ENCODE measurements around the gene SLC6A3. TPM values are rescaled to one million over a fixed set of nuclear protein-coding genes. Genes with fewer than 3 reads are reported as not detected.

SLC6A3 gene
- total and polyA plus RNA-seq, 2 donors (not counting 1 experiment from before 2014, with no cell fraction given): not detected

DNA sequence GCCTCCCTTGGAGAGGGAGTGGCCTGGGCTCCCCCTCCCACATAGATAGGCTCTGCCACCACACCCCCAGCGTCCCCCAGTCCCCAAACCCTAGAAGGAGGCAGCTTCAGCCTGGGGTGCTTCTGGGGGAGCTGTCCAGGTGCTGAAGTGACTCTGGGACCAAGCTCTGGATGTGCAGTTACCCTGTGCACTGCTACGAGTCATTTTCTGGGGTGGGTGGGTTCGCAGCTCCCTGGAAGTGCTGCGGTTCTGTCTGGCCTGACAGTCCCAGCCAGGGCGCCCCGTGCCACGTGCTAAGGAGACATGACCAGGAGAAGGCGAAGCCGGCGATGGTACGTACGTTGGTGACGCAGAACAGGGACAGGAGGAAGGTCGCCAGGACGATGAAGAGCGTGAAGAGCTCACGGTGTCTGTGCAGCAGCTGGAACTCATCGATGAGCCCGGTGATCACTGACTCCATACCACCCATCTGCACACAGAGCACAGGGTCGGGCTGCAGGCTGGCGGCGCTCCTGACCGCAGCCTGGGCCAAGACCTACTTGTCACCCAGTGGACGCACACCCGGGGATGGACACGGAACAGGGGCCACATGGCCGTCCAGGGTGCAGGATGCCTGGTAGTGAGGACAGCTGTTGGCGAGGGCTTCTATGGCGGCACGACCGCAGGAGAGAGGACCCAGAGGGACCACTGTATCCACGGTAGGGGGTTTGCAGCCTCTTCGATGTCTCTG, 35.7 kb downstream of the SLC6A3 start:
- Histone ChIP-seq H3K9ac (ENCODE audit: insufficient read depth, low read length) (no peak overlapping the region), H2AFZ (ENCODE audit: low read length) (no peak overlapping the region), H3K79me2 (ENCODE audit: control insufficient read depth, insufficient read depth, low read length) (no peaks in the 10 kb centered on the region), H3K4me3 (replicated peaks in 1 of 4; ENCODE audit: control extremely low read depth in 1 of 4, insufficient read depth in 1 of 4, low read depth in 3 of 4, low read length in 4 of 4) (no peak overlapping the region), H3K27me3 (ENCODE audit: control insufficient read depth, insufficient read depth, low read length) (no peaks in the 10 kb centered on the region), H3K4me1 (ENCODE audit: control insufficient read depth, extremely low read depth, insufficient read depth, low read length) (no peaks in the 10 kb centered on the region), H3K27ac (ENCODE audit: insufficient read depth, low read length) (no peak overlapping the region), H4K20me1 (ENCODE audit: control insufficient read depth, extremely low read depth, insufficient read depth, low read length) (no peaks in the 10 kb centered on the region), H3K4me2 (ENCODE audit: extremely low read depth, insufficient read depth, low read length) (no peak overlapping the region), H3K36me3 (ENCODE audit: control insufficient read depth, insufficient read depth, low read length) (no peaks in the 10 kb centered on the region), H3K9me3 (ENCODE audit: control insufficient read depth, insufficient read depth, low read depth, low read length) (no peaks in the 10 kb centered on the region)
- TF ChIP-seq, protein P1, sequence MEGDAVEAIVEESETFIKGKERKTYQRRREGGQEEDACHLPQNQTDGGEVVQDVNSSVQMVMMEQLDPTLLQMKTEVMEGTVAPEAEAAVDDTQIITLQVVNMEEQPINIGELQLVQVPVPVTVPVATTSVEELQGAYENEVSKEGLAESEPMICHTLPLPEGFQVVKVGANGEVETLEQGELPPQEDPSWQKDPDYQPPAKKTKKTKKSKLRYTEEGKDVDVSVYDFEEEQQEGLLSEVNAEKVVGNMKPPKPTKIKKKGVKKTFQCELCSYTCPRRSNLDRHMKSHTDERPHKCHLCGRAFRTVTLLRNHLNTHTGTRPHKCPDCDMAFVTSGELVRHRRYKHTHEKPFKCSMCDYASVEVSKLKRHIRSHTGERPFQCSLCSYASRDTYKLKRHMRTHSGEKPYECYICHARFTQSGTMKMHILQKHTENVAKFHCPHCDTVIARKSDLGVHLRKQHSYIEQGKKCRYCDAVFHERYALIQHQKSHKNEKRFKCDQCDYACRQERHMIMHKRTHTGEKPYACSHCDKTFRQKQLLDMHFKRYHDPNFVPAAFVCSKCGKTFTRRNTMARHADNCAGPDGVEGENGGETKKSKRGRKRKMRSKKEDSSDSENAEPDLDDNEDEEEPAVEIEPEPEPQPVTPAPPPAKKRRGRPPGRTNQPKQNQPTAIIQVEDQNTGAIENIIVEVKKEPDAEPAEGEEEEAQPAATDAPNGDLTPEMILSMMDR (conservative IDR thresholded peaks at IDR 0.05 in 1 of 2, IDR thresholded peaks at IDR 0.05 in 1 of 2; ENCODE audit: low read depth in 1 of 2, low read length in 2 of 2): no peak
- no peak for TF ChIP-seq EZH2 (IDR thresholded peaks at IDR 0.05; ENCODE audit: low read length, missing control alignments)
- DNase-seq (ENCODE audit: low read depth in 2 of 2): peak; percentile 3 to 5

- TF ChIP-seq, protein P1 (conservative IDR thresholded peaks at IDR 0.05 in 1 of 2, IDR thresholded peaks at IDR 0.05 in 1 of 2; ENCODE audit: low read depth in 1 of 2, low read length in 2 of 2): no peak
- TF ChIP-seq EZH2 (IDR thresholded peaks at IDR 0.05; ENCODE audit: low read length, missing control alignments): no peak
- Histone ChIP-seq H3K79me2 (ENCODE audit: control insufficient read depth, insufficient read depth, low read length) (no peaks in the 10 kb centered on the region), H3K4me1 (ENCODE audit: control insufficient read depth, extremely low read depth, insufficient read depth, low read length) (no peaks in the 10 kb centered on the region), H3K9ac (ENCODE audit: insufficient read depth, low read length) (no peak overlapping the region), H4K20me1 (ENCODE audit: control insufficient read depth, extremely low read depth, insufficient read depth, low read length) (no peaks in the 10 kb centered on the region), H3K9me3 (ENCODE audit: control insufficient read depth, insufficient read depth, low read depth, low read length) (no peaks in the 10 kb centered on the region), H2AFZ (ENCODE audit: low read length) (no peak overlapping the region), H3K4me3 (replicated peaks in 1 of 4; ENCODE audit: control extremely low read depth in 1 of 4, insufficient read depth in 1 of 4, low read depth in 3 of 4, low read length in 4 of 4) (no peak overlapping the region), H3K27ac (ENCODE audit: insufficient read depth, low read length) (no peak overlapping the region), H3K4me2 (ENCODE audit: extremely low read depth, insufficient read depth, low read length) (no peak overlapping the region), H3K36me3 (ENCODE audit: control insufficient read depth, insufficient read depth, low read length) (no peaks in the 10 kb centered on the region), H3K27me3 (ENCODE audit: control insufficient read depth, insufficient read depth, low read length) (no peaks in the 10 kb centered on the region)
- DNase-seq (ENCODE audit: low read depth in 2 of 2): no peak
Measured at GRCh38 chr5:1406681-1407640, 38.3 kb downstream of the SLC6A3 start.

Data from fibroblast of lung (primary cell).